Brain microvascular endothelial cell (primary cell): ENCODE measurements around the gene ZNF469.

Experiments
- DNase-seq: peaks from one replicate; pipeline ENCODE4 v3.0.0-alpha.2; 2020
- H3K27ac ChIP-seq: fragments of 250-450 bp; sonication (Bioruptor Pico); 2 replicates; pipeline ENCODE4 v1.5.1; 2020; ENCODE audit warnings: mild to moderate bottlenecking, moderate library complexity
- H3K27me3 ChIP-seq: fragments of 250-450 bp; sonication (Bioruptor Pico); replicated peaks from 2 replicates; pipeline ENCODE4 v1.5.1; 2020; ENCODE audit warnings: mild to moderate bottlenecking
- H3K36me3 ChIP-seq: fragments of 250-450 bp; sonication (Bioruptor Pico); replicated peaks from 2 replicates; pipeline ENCODE4 v1.5.1; 2020; ENCODE audit warnings: mild to moderate bottlenecking
- H3K4me3 ChIP-seq: 2 replicates; pipeline ENCODE4 v1.5.1; 2011; ENCODE audit warnings: low read depth, mild to moderate bottlenecking, control low read depth, low read length, moderate library complexity
- in situ Hi-C: cut with HindIII; loops from 2 replicates; pipeline ENCODE4 v1.10.0; 2017; ENCODE audit warnings: low sequenced_read_pairs, low pct_ligation_motif_present
- TF ChIP-seq, protein P1 (sequence below): IDR thresholded peaks from 2 replicates; pipeline ENCODE4 v1.5.1; 2011; ENCODE audit warnings: low read depth, mild to moderate bottlenecking, moderate library complexity, low read length, control low read depth, inconsistent platforms; ENCODE audit errors: missing control alignments

ZNF469 gene

GRCh38 chr16:88390735-88391134, 8.0 kb downstream of the ZNF469 start:
- peaks cover 15% of the 10 kb centered on the region for H3K36me3 ChIP-seq
- DNase-seq = no peak
- H3K27ac ChIP-seq = no peak overlapping the region
- no peak overlapping the region for H3K4me3 ChIP-seq
- in situ Hi-C loops = no loop called here
- TF ChIP-seq, protein P1, sequence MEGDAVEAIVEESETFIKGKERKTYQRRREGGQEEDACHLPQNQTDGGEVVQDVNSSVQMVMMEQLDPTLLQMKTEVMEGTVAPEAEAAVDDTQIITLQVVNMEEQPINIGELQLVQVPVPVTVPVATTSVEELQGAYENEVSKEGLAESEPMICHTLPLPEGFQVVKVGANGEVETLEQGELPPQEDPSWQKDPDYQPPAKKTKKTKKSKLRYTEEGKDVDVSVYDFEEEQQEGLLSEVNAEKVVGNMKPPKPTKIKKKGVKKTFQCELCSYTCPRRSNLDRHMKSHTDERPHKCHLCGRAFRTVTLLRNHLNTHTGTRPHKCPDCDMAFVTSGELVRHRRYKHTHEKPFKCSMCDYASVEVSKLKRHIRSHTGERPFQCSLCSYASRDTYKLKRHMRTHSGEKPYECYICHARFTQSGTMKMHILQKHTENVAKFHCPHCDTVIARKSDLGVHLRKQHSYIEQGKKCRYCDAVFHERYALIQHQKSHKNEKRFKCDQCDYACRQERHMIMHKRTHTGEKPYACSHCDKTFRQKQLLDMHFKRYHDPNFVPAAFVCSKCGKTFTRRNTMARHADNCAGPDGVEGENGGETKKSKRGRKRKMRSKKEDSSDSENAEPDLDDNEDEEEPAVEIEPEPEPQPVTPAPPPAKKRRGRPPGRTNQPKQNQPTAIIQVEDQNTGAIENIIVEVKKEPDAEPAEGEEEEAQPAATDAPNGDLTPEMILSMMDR = no peak
- no peaks in the 10 kb centered on the region for H3K27me3 ChIP-seq

DNA sequence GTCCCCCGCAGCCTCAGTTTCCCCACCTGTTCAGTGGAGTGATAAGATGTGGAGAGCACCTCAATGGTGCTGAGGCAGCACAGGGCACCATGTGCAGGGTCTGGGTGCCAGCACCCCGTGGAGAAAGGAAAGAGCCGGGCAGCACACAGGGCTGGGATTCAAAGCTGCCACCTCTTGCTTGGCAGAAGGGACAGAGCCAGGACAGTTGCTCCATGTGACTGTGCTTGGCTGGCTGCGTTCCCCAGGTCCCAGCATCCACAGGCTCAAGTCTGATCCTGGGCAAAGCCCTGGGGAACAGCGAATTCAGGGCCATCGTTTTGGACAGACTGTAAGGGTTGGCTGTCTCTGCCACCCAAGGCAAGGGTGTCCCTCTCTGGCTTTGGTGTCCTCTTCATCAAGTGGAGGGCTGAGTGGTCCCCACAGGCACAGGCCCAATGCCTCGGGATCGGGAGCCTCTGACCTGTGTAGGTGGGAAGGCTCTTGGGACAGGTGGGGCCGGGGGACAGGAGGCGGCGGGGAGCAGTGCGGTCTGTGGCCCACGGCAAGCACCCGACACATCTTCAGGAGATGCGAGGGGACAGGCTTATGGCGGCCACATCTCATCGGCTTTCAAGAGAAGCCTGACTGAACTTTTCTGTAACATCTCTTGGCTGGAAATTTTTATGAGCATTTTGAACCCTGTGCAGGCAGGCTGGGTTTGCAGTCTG, 8.5 kb downstream of the ZNF469 start:
- no peak for DNase-seq
- Histone ChIP-seq H3K27ac (no peak overlapping the region), H3K36me3 (peaks cover 15% of the 10 kb centered on the region), H3K27me3 (no peaks in the 10 kb centered on the region), H3K4me3 (no peak overlapping the region)
- in situ Hi-C loops = no loop called here
- TF ChIP-seq, protein P1 = no peak

DNA sequence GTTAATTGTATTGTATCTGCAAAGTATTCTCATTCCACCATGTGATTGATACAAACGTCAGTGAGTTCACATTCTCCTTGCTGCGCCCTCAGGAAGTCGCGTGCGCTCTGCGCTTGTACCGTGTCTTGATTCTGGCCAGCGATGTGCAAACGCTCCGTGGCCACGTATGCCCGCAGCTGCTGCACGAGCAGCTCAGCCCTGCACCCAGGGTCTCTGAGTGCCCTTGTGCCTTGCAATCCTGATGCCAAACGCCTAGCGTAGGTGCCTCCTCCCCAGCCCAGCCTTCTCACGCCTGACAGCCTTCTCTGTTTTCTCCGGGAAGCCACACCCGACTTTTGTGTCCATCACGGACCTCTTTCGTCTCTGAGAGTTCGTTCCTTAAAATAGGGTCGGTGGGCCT, 9.4 kb downstream of the ZNF469 start:
- Histone ChIP-seq H3K27ac (no peak overlapping the region), H3K4me3 (no peak overlapping the region), H3K27me3 (no peaks in the 10 kb centered on the region), H3K36me3 (peaks cover 15% of the 10 kb centered on the region)
- in situ Hi-C loops = no loop called here
- TF ChIP-seq, protein P1 = no peak
- DNase-seq = no peak

- Histone ChIP-seq H3K4me3 (no peak overlapping the region), H3K27ac (no peak overlapping the region), H3K36me3 (peaks cover 15% of the 10 kb centered on the region), H3K27me3 (no peaks in the 10 kb centered on the region)
- no peak for DNase-seq
- in situ Hi-C loops = no loop called here
- TF ChIP-seq, protein P1 = no peak
Measured at GRCh38 chr16:88392616-88393015, 9.9 kb downstream of the ZNF469 start.

GRCh38 chr16:88393034-88393433, 10.3 kb downstream of the ZNF469 start:
- DNase-seq = no peak
- TF ChIP-seq, protein P1 = no peak
- Histone ChIP-seq H3K36me3 (peaks cover 19% of the 10 kb centered on the region), H3K4me3 (no peak overlapping the region), H3K27me3 (no peaks in the 10 kb centered on the region), H3K27ac (no peak overlapping the region)
- in situ Hi-C loops = no loop called here

DNA sequence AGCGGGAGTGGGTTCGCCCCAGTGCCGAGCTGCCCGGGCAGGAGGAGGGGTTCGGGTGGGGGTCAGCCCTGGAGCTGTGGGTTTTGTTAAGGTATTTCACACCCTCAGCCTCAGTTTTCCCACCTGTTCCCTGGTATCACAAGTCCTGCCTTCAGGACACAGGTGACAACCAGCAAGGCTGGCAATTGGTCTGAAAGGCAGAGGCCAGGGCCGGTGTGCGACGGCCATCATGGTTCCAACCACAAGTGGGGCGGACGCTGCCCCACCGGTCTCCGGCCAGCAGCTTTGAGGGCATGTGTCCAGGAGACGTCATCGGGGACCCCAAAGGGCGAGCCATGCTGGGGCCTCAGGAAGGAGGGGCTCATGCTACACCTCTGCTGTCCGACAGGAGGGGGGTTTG, 10.8 kb downstream of the ZNF469 start:
- Histone ChIP-seq H3K27ac (no peak overlapping the region), H3K27me3 (no peaks in the 10 kb centered on the region), H3K4me3 (no peak overlapping the region), H3K36me3 (peaks cover 21% of the 10 kb centered on the region)
- no peak for DNase-seq
- TF ChIP-seq, protein P1 = no peak
- in situ Hi-C loops = no loop called here
